GM21423 (cell line): ENCODE results near the gene GHITM.

Source experiments
- ATAC-seq: cut with Tn5 transposase; IDR thresholded peaks from one replicate; pipeline ENCODE4 v1.9.1; 2021; ENCODE audit warnings: mild to moderate bottlenecking, moderate library complexity; ENCODE audit not compliant: unreplicated experiment

The GHITM gene

DNA sequence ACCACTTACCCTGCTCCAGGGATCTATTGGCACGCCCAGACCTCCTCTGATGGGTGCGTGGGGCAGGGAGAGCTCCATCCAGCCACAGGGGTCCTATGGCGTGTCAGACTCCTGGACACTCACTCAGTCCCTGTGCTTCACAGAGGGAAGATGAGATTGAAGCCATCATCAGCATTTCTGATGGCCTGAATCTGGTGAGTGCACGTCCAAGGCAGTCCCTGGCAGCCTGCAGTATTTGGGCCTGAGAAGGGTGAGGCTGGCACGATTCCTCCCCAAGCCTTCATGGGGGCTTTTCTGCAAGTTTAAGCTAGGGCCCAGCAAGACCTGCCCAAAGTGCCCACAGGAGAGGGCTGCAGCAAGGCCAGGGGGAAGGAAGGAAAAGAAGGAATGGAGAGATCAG, 58.3 kb downstream of the GHITM start:
- ATAC-seq = no peak

DNA sequence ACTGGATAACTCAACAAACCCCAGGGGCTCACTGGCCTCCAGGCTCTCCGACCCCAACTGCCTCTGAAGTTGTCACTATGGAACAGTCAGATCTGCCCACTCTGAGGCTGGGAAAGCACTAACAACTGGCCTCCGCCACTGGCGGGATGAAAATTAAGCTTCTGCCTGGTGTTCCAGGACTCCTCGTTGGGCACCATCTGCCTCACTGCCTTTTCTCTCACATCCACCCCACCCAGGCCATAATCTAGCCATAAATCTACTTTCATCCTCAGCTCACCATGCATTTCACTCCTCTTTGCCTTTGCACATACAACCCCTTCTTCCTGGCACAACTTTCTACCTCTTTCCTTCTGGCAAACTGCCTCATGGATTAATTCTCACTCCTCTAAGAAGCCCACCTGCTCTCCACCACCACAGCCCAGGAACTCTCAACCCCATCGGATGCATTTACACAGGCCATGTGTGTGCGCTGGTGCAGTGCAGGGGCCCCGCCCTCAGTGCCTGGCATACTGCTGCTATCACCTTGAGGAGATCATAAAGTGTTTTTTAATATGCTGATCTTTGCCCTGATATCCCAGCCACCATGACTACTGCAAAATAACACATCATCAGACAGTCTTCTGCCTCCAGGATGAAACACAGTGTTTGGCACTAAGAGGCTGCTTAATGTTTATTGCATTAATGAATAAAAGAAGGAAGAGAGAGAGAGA, 59.1 kb downstream of the GHITM start:
- ATAC-seq = no peak

DNA sequence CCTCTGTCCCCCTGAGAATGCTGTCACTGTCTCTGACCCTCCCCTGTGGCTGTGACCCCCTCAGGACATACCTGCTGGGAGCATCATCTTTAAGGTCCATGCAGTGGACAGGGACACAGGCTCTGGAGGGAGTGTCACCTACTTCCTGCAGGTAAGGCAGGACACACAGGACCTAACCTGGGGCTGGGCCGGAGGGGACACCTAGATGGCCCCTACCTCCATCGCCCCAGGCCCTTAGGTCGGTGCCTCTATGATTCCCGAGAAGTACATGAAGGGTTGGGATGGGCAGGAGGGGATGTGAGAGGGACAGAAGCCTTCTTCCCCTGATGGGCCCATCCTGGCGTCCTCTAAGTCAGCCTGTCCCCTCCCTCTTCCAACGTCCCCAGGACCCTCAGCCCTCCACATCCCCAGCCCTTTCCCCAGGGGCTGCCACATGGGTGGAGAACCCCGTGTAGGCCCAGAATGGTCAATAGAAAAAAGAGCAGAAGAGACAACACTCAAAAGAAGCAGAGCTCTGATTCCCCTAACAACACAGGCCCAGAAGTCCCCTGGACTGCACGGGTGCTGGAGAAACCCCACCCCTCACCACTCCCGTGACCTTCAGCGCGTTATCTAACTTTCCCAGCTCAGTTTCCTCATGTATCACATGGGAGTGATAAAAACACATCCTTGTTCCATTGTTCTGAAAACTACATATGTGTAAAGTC, 61.4 kb downstream of the GHITM start:
- ATAC-seq = no peak

DNA sequence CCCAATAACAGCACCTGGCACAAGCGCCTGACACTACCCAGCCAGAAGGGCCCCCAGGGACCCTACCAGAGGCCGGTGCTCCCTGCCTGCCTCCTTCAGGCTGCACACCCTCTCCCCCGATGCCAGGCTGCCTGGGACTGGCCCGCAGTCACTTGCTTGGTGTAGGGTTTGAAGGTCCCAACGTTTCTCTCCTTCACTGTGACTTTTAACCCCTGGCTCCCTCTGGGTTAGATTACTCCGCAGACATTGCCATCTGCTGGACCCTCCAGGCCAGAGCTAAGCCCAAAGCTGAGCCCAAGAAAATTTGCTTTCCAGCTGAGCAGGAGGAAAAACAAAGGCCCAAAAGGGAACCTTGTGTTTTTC, 61.9 kb downstream of the GHITM start:
- ATAC-seq = no peak

DNA sequence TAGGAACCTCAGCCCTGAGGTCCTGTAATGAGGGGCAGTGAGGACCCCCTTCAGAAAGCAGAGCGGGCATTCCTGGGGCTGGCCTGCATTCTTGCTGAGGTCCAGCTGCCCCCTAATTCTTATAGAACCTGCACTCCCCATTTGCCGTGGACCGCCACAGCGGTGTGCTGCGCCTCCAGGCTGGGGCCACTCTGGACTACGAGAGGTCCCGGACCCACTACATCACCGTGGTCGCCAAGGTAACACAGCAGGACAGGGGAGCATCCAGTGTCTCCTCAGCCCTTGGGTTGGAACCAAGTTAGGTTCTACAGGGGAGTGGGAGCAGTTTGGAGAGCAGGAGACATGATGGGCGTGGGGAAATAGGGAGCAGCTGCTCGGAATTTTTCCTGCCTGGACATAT, 62.4 kb downstream of the GHITM start:
- ATAC-seq = no peak

DNA sequence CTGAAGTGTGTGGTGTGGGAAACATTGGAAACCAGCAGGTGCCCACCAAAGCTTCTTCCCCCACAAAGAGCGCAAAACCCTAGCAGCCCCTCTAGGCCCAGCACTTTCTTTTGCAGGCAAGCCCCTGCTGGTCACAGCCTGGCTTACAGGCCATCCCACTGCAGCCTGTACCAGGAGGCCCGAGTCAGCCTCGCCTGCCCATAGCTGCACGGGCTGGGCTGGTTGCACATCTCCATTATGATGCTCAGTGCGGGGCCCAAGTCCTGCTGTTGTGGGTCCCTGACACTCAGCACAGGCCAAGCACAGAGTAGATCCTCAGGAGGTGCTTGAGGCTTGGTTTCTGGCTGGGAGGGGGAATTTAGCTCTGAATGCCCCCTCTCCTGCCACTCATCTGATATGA, 63.0 kb downstream of the GHITM start:
- no peak for ATAC-seq
